Right atrium auricular region (tissue), 2 donors: ENCODE results near the gene NFATC2. TPM values are rescaled to one million over a fixed set of nuclear protein-coding genes. Genes with fewer than 3 reads are reported as not detected.

Experiments used
- DNase-seq: peaks from one replicate; pipeline ENCODE4 v3.0.0-alpha.2; 2019; ENCODE audit warnings: low spot score
- H3K27ac ChIP-seq, 2 donors: fragments of 200-600 bp; sonication (generic); 1 replicate in 1 of 2; 2 replicates in 1 of 2; pipeline ENCODE4 v1.5.1; 2016 to 2019
- H3K27me3 ChIP-seq, 2 donors: fragments of 200-600 bp; sonication (generic); one replicate each; pipeline versions ENCODE4 v1.5.1 to v1.6.0; 2017 to 2019
- H3K36me3 ChIP-seq: fragments of 200-600 bp; sonication (generic); one replicate; pipeline ENCODE4 v1.5.1; 2016
- H3K4me1 ChIP-seq, 2 donors: fragments of 200-600 bp; sonication (generic); one replicate each; pipeline versions ENCODE4 v1.5.1 to v1.6.0; 2017 to 2019
- H3K4me3 ChIP-seq, 2 donors: fragments of 200-600 bp; sonication (generic); 1 replicate in 1 of 2; 2 replicates in 1 of 2; pipeline ENCODE4 v1.5.1; 2017 to 2019; ENCODE audit warnings: mild to moderate bottlenecking in 1 of 2, moderate library complexity in 1 of 2
- H3K9me3 ChIP-seq, 2 donors: fragments of 200-600 bp; sonication (generic); one replicate each; pipeline ENCODE4 v1.5.1; 2019
- total RNA-seq, 2 donors: library from RNA; depleted of rRNA; stranded (reverse); fragments of >200 nt; gene quantifications; one replicate each; pipeline ENCODE4 v1.1.0, GENCODE V29; 2016
- TF ChIP-seq, protein P1 (sequence below), 2 donors: fragments of 200-600 bp; sonication (generic); IDR thresholded peaks; one replicate each; pipeline ENCODE4 v1.5.1; 2019; ENCODE audit warnings: antibody characterized with exemption in 2 of 2

Gene NFATC2
- total RNA-seq, 2 donors from 2014 or later, result 8.6 to 12.5 TPM

DNA sequence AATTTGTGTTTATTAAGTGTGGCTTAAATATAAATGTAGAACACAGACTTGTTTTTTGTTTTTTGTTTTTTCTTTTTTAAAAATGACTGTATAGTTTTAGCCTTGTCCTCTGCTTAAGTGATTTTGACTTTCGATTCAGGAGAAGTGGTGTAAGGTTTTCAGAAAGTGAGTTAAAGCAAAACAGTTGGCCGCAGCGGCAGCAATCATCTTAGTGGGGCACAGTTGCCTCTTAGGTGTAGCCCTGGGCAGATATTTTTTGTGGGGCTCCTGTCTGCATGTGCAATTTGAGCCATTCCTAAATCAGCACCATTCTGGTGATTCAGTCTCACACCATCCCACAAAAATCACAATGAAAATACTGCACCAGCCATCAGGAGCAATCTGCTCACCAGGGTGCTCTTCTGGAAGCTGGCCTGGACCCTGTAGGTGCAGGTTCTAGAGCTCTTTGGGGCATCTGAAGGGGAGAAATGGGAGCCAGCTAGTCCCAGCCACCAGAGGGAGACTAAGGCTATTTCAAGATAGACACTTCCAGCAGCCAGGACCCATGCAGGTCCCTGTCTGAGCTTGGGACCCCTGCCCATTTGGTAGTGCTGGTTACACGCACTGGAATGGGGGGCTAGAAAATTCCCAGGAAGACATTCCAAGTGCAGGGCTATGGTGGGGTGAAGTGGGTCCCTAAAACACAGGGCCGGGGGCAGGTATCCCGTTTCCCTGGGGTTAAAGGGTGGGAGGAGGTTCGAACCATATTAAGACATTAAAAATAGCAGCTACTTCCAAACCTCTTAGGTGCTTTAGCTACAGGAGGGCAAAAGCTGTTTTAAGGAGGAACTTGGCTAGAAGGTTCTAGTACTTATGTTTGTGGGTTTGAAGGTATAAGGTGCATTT lies 156.6 kb downstream of the NFATC2 start:
- H3K27ac ChIP-seq, result no peak overlapping the region
- H3K9me3 ChIP-seq, result no peaks in the 10 kb centered on the region
- DNase-seq, result no peak
- TF ChIP-seq, protein P1, sequence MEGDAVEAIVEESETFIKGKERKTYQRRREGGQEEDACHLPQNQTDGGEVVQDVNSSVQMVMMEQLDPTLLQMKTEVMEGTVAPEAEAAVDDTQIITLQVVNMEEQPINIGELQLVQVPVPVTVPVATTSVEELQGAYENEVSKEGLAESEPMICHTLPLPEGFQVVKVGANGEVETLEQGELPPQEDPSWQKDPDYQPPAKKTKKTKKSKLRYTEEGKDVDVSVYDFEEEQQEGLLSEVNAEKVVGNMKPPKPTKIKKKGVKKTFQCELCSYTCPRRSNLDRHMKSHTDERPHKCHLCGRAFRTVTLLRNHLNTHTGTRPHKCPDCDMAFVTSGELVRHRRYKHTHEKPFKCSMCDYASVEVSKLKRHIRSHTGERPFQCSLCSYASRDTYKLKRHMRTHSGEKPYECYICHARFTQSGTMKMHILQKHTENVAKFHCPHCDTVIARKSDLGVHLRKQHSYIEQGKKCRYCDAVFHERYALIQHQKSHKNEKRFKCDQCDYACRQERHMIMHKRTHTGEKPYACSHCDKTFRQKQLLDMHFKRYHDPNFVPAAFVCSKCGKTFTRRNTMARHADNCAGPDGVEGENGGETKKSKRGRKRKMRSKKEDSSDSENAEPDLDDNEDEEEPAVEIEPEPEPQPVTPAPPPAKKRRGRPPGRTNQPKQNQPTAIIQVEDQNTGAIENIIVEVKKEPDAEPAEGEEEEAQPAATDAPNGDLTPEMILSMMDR (IDR thresholded peaks at IDR 0.05), result peak in 1 of 2 donors; percentile 68
- H3K27me3 ChIP-seq, result no peaks in the 10 kb centered on the region
- peaks cover 0 to 12% of the 10 kb centered on the region in 2 donors for H3K4me1 ChIP-seq
- no peak overlapping the region for H3K4me3 ChIP-seq
- peaks cover 3% of the 10 kb centered on the region for H3K36me3 ChIP-seq

DNA sequence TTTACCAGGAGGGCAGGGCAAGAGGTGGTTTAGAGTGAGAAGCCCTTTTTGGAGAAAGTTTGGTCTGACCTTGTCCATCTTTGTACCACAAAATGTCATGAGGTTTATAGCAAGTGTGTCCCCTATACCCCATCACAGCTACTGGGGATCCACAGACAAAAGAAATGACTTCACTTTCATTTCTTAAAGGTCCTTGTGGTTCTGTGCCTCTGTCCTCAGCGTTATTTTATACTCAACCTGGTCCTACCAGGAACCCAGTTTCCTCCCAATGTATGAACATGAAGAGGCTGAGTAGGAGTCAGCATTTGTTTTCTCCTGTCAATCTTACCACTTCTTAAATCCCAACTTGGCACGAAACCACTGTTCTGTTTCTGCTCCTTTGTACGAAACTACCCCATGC lies 157.6 kb downstream of the NFATC2 start:
- H3K27ac ChIP-seq, result no peak overlapping the region
- TF ChIP-seq, protein P1 (IDR thresholded peaks at IDR 0.05), result no peak

DNA sequence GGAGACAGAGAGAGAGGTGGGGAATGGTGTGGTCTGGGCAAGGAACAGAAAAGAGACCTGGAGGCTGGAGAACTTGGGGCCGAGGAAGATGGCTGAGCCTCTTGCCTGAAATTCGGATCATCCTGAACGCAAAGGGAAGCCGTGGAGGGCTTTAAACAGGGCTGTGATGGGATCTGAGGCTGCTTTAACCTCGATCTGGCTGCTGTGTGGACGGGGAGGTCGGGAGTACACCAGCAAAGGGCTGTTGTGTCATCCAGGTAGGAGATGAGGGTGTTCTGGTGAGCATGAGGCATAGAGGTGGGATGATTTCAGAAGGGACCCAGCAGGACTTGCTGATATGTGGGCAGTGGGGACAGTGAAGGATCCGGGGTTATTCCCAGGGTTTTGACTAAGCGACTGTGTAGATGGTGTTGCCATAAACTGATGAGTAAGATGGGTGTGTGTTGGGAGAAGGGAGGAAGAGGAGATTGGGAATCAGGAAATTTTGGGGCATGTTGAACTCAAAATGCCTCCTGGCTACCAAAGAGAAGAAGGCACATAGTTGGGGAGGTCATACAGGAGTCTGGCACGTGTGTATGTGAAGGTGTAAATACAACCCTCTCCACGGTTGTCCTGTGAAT lies 158.5 kb downstream of the NFATC2 start:
- Histone ChIP-seq H3K36me3 (no peaks in the 10 kb centered on the region), H3K4me1 (peaks cover 0 to 8% of the 10 kb centered on the region in 2 donors), H3K27ac (no peak overlapping the region), H3K27me3 (no peaks in the 10 kb centered on the region), H3K9me3 (no peaks in the 10 kb centered on the region), H3K4me3 (no peak overlapping the region)
- no peak for DNase-seq
- TF ChIP-seq, protein P1 (IDR thresholded peaks at IDR 0.05), result no peak

More for the DNA sequence above, 157.6 kb downstream of the NFATC2 start:
- Histone ChIP-seq H3K9me3 (no peaks in the 10 kb centered on the region), H3K27me3 (no peaks in the 10 kb centered on the region), H3K4me3 (no peak overlapping the region), H3K4me1 (peaks cover 0 to 12% of the 10 kb centered on the region in 2 donors), H3K36me3 (no peaks in the 10 kb centered on the region)
- DNase-seq, result no peak

DNA sequence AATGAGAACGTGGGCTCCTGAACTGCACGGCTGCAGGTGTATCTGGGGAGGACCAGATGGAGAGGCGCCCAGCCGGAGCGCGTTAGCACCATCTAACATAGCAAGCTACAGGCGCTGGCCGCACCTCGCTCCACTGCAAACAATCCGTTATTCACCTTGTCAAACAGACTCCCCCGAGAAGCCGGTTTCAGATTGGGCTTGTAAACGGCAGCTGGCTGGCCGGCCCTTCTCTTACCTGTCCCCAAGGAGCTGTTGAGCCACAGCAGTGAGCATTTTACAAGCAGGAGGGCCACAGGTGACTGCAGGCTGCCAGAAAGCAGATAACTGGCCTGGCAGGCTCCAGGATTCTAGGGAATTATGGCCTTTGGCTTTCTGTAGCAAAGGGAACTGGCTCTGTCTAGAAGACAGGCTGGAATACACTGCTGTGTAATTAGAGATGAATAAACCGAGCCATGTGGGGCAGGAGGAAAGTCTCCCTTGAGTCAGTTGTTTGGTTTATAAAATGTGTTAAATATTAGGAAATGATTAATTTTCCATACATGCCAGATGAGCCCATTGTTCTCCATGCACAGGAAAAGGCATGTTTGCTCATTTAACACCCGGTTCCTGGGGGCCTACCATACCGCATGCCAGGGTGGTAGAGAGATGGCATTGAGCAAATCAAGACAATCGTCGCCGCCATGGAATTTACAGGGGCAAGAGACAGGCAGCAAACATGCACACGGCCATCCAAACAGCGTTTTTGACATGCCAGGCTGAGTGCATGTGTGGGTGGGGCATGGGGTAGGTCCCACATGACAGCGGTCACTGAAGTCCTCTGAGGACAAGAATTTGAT lies 159.3 kb downstream of the NFATC2 start:
- no peak overlapping the region for H3K4me3 ChIP-seq

More for the DNA sequence above, 159.3 kb downstream of the NFATC2 start:
- no peaks in the 10 kb centered on the region for H3K36me3 ChIP-seq
- H3K27me3 ChIP-seq, result no peaks in the 10 kb centered on the region
- H3K9me3 ChIP-seq, result no peaks in the 10 kb centered on the region
- no peak for DNase-seq
- H3K27ac ChIP-seq, result no peak overlapping the region
- peaks cover 0 to 8% of the 10 kb centered on the region in 2 donors for H3K4me1 ChIP-seq
- TF ChIP-seq, protein P1 (IDR thresholded peaks at IDR 0.05), result no peak
